GM21619 (cell line): ENCODE results near the gene ANO7.
A peak's percentile ranks its signal among the peaks of the same experiment; 100 is the strongest.

Experiments used
- ATAC-seq: cut with Tn5 transposase; IDR thresholded peaks from one replicate; pipeline ENCODE4 v1.9.1; 2021; ENCODE audit not compliant: unreplicated experiment

ANO7 gene

GRCh38 chr2:241188361-241189092 lies at the start of gene ANO7:
Gene ANO7, plus strand, starts transcription at chr2:241188677. Its CDS starts 1,387 bp downstream, at chr2:241190064.
- ATAC-seq, result no peak

- ATAC-seq, result no peak
Measured at GRCh38 chr2:241139531-241140444, 48.7 kb upstream of the ANO7 start.

GRCh38 chr2:241140445-241140840 lies 48.0 kb upstream of the ANO7 start:
- ATAC-seq, result no peak

- ATAC-seq, result no peak
Measured at GRCh38 chr2:241141214-241141770, 47.2 kb upstream of the ANO7 start.

GRCh38 chr2:241142063-241142462 lies 46.4 kb upstream of the ANO7 start:
- ATAC-seq, result no peak

GRCh38 chr2:241142593-241142992 lies 45.9 kb upstream of the ANO7 start:
- ATAC-seq, result no peak

- no peak for ATAC-seq
Measured at GRCh38 chr2:241146286-241146685, 42.2 kb upstream of the ANO7 start.

GRCh38 chr2:241147336-241147735 lies 41.1 kb upstream of the ANO7 start:
- ATAC-seq, result no peak

GRCh38 chr2:241148239-241148638 lies 40.2 kb upstream of the ANO7 start:
- ATAC-seq, result no peak

- peak; percentile 76 for ATAC-seq
Measured at GRCh38 chr2:241148891-241149674, 39.4 kb upstream of the ANO7 start, which contains the start of gene PASK. Gene PASK, minus strand, starts transcription at chr2:241149472. Its CDS starts 6,440 bp downstream, at chr2:241143032.

- ATAC-seq, result peak; percentile 8
Measured at GRCh38 chr2:241149675-241149924, 38.9 kb upstream of the ANO7 start.

- ATAC-seq, result peak; percentile 66
Measured at GRCh38 chr2:241149925-241150659, 38.4 kb upstream of the ANO7 start, which contains the start of gene PPP1R7. Gene PPP1R7, plus strand, starts transcription at chr2:241150467. Its CDS starts 29 bp downstream, at chr2:241150496.

- peak; percentile 16 for ATAC-seq
Measured at GRCh38 chr2:241150660-241151530, 37.6 kb upstream of the ANO7 start.

- ATAC-seq, result no peak
Measured at GRCh38 chr2:241151934-241152660, 36.4 kb upstream of the ANO7 start.

- ATAC-seq, result no peak
Measured at GRCh38 chr2:241153616-241154015, 34.9 kb upstream of the ANO7 start.

GRCh38 chr2:241154915-241155314 lies 33.6 kb upstream of the ANO7 start:
- no peak for ATAC-seq

- ATAC-seq, result no peak
Measured at GRCh38 chr2:241155936-241156335, 32.5 kb upstream of the ANO7 start.

GRCh38 chr2:241156971-241157441 lies 31.5 kb upstream of the ANO7 start:
- no peak for ATAC-seq
